Measurements from ENCODE around the gene CA4.

Gene CA4

DNA sequence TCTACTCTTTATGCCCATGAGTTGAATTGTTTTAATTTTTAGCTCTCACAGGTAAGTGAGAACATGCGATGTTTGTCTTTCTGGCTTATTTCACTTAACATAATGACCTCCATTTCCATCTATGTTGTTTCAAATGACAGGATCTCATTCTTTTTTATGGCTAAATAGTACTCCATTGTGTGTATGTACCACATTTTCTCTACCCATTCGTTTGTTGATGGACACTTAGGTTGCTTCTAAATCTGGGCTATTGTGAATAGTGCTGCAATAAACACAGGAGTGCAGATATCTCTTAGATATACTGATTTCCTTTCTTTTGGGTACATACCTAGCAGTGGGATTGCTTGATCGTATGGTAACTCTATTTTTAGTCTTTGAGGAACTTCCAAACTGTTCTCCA, 19.3 kb upstream of the CA4 start:
- DNase-seq (ENCODE audit: low read depth in 2 of 2) = no peak

DNA sequence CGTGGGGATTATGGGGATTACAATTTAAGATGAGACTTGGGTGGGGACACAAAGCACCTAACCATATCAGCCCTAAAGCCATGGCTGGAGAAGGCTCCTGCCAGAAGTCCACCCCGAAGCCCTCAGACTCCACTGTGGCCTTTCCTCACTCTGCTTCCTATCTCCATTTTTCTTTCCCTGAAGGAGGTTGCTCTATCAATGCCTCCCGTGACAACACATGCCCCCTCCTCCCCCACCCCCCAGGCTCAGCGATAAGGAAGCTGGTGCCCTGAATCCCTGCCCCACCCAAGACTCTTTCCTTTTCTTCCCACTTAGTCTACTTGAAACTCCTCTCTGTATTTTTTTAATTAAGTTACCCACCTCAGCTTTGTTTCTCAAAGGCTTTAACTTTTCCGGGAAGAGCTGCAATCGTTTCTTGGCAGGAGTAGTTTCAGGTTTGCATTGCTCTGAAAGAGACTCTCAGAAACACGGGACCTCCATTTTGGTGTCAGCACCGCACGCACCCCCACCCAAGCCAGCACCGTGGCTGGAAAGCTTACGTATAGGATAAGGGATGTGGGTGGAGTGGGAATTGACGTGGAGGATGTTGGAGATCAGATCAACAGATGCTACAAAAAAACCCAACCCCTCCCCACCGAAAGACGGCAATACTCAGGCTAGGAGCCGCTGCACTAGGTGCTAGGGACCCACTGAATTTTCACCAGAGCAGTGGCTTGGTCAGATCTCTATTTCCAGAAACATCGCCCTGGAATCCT, 15.2 kb upstream of the CA4 start:
- no peak for DNase-seq (ENCODE audit: low read depth in 2 of 2)

- peak in 1 of 2 experiments; percentile 56 for DNase-seq (ENCODE audit: low read depth in 2 of 2)
Observed at GRCh38 chr17:60135151-60135950, 14.4 kb upstream of the CA4 start.

DNA sequence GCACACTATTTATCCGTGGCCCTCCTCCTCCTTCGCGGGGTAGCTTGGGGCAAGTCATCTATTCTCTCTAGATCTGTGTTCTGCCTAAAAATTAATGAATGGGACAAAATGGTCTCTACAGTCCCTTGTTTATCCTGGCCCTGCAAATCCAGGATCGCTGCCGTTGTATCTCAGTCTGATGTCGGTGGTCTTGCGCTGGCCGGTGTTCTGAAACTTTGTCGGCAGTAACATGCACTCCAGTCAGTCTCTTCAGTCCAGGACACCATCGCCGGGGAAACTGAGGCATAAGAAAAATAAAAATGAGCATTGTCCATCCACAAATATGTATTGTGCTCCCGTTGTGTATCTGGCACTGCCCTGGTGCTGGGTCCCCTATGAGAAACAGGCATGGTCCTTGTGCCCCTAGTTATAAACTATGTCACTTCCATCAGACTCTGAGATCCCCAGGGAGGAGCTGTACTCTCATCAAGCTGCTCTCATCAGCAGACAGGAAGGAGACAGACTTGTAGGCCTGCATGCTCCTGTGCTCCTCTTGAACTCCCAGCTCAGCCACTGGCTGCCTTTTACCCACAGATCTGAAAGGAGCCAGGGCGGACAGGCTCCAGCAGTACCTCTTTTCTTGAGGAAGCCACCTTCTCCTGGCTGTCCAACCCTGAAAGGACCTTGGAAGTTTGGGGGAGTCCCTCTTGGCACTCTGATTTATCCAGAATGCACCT, 13.7 kb upstream of the CA4 start:
- DNase-seq (ENCODE audit: low read depth in 2 of 2) = no peak

- DNase-seq (ENCODE audit: low read depth in 2 of 2) = no peak
Observed at GRCh38 chr17:60137731-60138130, 12.0 kb upstream of the CA4 start.

GRCh38 chr17:60138769-60139437, 10.9 kb upstream of the CA4 start:
- no peak for DNase-seq (ENCODE audit: low read depth in 2 of 2)

DNA sequence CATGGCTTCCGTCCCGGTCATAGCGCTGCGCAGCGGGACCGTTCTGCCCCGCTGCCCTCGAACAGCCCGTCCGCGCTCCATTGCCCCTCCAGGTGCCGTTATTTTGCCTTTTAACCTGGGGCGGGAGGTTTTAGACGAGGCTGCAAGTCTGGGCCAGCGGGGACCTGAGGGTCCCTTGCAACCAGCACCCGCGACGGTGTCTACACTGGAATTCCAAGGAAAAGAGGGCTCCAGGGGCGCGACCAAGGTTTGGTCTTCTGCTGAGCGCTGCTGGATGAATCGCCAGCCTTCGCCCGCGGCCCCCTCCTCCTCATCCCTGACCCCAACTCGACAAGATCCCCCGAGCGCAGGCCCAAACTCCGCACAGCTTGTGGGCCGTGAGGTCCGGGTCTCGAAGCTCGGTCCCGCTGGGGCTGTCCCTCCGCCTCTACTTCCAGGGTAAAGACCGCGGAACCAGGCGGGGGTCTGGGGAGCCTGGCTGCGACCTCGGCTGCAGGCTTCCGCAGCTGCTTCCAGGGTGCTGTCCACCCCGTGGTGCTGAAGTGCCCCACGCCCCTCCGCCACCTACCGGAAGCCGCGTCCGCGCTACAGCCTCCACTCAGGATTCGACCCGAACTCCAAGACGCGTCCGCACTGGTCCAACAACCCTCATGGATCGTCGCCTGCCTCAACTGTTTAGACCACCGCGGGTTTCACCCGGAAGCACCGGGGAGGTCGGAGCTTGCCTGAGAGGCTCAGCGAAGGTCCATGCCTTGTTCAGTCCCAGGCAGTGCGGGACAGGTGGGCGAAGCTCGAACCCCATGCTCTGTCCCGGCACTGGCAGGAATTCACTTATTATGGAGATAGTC, 10.1 kb upstream of the CA4 start:
- no peak for DNase-seq (ENCODE audit: low read depth in 2 of 2)

DNA sequence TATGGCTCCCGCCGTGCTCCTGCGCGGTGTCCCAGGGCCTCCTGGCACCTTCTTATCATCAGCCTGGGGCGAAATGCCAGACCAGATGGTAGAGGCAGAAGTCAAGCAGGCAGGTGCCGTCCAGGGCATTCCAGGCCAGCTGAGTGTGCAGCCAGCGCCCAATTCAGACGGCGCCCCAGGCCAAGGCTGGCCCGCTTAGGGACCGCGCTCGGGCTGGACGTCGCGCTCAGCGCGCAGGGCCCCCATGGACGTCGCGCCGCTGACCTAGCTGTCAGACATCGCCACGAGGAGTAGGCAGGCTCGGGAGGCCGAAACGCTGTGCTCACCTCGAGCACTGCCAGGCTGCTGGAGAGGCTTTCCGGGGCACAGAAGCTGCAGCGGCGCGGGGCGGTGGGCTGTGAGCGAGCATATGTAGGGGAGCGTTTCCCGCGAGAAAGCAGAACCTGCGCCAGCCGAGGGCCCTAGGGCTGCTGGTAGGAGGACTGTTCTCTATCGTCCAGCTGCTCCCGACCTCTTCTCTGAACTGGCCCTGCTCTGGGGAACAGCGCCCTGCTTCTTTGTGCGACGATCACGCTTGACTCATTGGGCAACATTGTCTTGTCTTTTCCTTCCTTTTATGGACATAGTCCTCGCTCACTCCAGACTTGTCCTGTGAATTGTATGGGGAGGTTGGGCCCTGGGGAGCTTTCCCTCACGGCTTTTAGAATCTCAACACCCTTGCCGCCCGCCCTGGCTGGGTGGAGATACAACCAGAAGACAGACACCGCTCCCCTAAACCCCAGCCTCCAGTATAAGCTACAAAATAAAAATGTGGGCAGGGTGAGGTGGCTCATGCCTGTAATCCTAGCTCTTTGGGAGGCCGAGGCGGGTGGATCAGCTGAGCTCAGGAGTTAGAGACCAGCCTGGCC, 8.4 kb upstream of the CA4 start:
- no peak for DNase-seq (ENCODE audit: low read depth in 2 of 2)

GRCh38 chr17:60142872-60143499, 6.8 kb upstream of the CA4 start:
- peak; percentile 55 to 58 for DNase-seq (ENCODE audit: low read depth in 2 of 2)

GRCh38 chr17:60145006-60145935, 4.5 kb upstream of the CA4 start:
- DNase-seq (ENCODE audit: low read depth in 2 of 2) = no peak

GRCh38 chr17:60146206-60146605, 3.6 kb upstream of the CA4 start:
- no peak for DNase-seq (ENCODE audit: low read depth in 2 of 2)

DNA sequence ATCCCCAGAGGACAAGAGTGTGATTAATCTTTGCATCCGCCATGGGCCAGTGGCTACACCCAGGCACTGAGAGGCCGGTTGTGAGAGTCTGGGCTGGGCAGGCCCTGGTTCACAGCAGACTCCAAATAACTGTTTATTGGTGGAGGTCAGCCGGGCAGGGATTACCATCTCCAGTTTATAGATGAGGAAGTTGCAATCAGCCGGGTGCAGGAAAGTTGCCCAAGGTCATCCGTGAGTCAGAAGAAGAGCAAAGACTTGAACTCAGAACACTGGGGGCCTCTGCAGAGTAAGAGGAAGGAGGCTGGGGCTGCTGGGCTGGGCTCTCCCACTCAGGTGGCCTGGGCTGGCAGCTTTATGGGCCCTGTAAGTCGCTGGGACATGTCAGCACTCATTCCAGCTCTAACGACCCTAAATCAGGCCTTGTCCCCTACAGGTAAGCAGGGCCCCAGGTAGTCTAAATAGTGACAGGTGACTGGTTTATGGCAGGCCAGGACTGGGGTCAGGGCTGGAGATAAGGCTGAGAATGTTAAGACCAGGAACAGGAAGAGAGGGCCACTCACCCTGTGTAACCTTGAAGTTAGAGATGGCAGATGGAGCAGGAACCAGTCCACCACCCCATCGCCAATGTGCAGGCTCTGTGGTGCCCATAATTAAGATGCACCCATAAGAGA, 2.1 kb upstream of the CA4 start:
- DNase-seq (ENCODE audit: low read depth in 2 of 2) = no peak

- DNase-seq (ENCODE audit: low read depth in 2 of 2) = no peak
Observed at GRCh38 chr17:60148373-60148772, 1.4 kb upstream of the CA4 start.

DNA sequence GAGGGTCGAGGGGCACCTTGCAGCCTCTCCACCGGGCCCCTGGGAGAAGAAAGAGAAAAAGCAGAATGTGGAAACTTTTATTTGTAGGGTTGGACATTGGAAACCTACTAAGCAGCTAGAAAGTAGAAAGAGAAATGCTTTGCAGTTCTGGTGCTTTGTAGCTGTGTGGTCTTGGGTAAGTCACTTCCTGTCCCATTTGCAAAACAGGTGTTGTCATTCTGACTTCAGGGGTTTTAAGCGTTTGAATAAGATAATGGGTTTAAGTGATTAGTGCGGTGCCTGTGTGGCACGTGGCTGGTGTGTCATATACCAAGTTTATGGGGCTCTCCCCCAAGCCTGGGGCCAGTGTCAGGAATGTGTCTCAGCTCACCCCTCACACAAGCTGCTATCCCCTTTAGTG, 1.6 kb downstream of the CA4 start:
- DNase-seq (ENCODE audit: low read depth in 2 of 2) = no peak

DNA sequence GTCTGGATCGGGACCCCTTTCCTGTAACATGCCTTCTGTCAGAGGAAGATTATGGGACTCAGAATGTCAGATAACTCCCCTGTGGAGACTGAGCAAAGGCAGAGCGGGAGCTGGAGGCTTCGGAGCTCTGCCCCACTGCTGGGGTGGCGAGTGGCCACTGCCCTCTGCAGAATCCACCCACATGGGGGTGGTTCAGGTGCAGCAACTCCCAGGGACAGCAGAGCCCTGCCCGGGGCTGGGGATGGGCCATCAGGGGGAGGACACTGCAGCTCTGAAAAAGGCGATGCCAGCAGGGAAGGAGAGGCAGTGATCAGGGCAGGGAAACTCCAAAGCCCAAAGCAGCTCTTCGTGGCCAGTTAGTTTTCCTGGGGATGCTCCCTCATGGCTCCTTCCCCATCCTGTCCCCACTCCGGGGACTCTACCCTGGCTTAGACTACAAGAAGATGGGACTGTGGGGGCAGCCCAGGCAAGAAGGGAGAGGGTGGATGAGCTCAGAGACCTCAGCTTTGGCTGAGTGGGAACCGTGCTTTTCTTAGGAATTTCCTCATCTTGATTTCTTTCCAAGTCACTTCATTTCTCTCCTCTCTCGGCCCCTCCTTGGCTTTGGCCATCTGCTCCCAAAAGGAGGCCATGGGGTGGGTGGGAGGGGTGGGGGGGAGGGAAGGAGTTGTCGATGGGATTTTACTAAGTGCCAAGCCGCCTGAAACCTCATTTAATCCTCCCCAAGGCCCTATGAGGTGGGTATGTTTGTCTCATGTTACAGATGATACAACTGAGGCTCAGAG, 4.0 kb downstream of the CA4 start:
- DNase-seq (ENCODE audit: low read depth in 2 of 2) = no peak

DNA sequence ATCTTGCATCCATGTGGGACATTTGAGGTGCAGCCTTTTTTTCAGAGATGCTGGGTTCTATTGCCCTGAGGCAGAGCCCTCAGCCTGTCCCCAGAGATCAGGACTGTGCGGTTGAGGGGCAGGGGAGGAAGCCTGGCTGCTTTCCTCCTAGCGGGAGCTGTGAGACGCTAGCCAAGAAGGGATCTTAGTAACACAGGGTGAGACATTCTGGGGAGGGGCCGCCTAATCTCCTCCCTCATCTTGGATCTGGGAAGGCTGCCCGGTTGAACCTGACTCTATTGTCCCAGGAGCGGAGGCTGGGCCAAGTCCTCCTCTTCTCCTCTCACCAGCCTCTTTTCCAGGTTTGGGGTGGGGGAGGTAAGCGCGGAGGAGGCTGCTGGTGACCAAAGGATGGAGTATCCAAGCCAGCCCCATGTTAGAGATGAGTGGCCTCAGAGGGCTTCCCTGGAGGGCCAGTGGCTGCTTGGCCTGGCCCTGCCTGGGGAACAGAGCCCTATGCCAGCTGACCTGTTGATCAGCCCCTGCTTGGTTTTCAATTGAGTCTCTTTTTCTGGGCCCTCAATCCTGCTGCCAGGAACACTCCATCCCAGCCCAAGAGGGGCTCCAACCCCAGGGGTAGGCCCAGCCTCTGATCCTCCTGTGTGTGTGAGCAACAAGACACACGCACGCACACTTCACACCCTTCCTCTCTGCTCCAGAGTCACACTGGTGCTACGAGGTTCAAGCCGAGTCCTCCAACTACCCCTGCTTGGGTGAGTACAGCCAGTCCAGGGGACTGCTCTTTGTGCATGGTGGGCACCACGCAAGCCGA, 5.0 kb downstream of the CA4 start:
- DNase-seq (ENCODE audit: low read depth in 2 of 2) = peak; percentile 62 to 64

All from fibroblast of skin of left biceps (primary cell).